HG03045 (cell line): Measurements from ENCODE around the gene ADAT2.
"Not testable (repeated sequence)": the region's sequence is repeated elsewhere in the genome, so short reads cannot be mapped to it uniquely, and the experiment has no call there.

Experiments
- ATAC-seq: cut with Tn5 transposase; IDR thresholded peaks from one replicate; pipeline ENCODE4 v1.9.1; 2021; ENCODE audit warnings: mild to moderate bottlenecking, moderate library complexity; ENCODE audit not compliant: unreplicated experiment

Gene ADAT2

DNA sequence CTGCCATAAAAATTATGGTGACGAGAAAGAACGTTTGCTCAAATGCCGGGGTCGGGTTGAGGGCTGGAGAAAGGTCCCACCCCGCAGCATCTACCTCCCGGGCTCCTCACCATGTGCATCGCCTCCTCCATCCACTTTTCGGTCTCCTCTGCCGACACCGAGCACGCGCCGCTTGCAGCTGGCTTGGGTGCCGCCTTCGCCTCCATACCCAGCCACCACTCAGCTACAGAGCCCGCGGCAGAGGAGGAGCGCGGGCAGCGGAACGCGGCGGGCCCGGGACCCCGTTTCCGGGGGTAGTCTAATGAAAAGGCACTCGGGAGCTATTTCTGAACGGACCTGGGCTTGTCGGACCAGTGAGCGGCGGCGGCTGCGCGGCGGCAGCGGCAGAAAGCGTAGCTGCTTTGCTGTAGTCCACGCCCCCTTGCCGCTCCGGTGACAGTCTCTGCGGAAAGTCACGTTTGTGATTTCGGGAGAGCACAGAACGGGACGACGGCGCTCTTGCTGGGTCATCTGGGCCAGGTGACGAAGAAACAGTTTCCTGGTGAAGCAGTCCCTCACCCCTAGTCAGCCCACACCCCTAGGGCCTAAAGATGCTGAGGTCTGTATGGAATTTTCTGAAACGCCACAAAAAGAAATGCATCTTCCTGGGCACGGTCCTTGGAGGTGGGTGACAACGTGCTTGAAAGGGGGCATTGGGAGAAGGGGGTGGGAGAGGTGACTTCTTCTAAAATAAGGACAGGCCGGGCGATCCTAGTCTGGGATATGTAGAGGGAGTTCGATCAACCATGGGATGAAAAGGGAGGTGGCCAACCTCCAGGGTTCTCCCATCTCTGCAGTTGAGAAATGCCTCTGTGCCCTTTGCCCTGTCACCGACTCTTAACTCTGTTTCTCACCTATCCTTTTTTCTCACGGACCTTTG is at the start of gene ADAT2, which contains the start of gene PEX3:
Gene ADAT2, minus strand, starts transcription at position 243 of the 919 bp plus-strand sequence. Its CDS starts 37 bp downstream, at position 206.
Gene PEX3, plus strand, starts transcription at position 353 of the 919 bp plus-strand sequence. Its CDS starts 238 bp downstream, at position 591.
- peak; percentile 99 for ATAC-seq

DNA sequence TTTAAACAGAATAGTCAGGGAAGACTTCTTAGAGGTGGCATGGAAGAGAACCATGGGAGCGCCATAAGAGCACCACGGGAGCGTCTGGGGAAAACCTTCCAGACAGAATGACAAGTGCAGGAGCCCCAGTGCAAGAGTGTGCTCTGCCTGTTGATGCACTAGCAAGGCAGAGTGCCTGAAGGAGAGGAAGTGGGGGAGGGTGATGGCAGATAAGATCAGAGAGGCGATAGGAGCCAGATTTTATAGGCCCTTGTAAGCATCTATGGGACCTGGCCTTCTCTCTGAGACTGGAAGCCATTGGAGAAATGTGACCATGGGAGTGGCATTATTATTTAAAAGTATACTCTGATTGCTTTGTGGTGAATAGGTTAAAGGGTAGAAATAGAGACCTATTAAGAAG is 47.9 kb upstream of the ADAT2 start:
- no peak for ATAC-seq

DNA sequence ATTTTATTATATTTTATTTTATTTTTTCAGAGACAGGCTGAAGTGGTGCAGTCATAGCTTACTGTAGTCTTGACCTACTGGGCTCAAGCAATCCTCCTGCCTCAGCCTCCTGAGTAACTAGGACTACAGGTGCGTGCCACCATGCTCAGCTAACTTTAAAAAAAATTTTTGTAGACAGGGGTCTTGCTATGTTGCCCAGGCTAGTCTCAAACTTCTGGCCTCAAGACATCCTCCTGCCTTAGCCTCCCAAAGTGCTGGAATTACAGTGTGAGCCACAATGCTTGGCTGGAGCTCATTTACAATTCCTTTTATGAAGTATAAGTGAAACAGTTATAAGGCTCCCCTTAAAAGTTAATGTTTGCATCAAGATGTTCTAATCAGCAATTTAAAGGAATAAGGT is 46.5 kb upstream of the ADAT2 start:
- ATAC-seq = no peak

DNA sequence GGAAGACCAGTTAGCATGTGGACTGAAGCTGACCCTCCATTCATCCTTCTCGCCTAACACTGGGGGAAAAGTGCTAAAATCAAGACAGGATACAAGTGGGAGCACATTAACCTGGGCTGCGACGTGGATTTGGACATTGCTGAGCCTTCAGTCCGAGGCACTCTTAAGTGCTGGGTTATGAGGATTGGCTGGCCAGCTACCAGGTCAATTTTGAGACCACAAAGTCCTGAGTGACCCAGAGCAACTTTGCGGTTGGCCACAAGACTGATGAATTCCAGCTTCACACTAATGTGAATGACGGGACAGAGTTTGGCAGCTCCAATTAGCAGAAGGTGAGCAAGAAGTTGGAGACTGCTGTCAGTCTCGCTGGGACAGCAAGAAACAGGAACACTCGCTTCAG is 40.3 kb upstream of the ADAT2 start:
- no peak for ATAC-seq

DNA sequence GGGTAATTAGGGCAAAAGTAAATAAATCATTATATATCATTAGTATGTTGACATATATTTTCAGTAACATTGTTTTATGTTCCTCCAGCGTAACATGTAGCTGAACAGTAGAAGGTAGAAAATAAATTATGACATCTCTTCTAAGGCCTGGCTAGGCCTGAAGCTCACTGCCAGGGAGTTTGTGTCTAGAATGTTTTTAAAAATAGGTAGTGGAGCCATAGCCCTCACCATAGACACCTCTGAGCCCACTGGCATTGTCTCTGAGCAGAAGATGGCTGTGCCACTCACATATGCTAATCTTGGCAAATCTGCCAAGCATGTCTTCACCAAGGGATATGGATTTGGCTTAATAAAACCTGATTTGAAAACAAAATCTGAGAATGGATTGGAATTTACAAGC is 39.7 kb upstream of the ADAT2 start:
- no peak for ATAC-seq

DNA sequence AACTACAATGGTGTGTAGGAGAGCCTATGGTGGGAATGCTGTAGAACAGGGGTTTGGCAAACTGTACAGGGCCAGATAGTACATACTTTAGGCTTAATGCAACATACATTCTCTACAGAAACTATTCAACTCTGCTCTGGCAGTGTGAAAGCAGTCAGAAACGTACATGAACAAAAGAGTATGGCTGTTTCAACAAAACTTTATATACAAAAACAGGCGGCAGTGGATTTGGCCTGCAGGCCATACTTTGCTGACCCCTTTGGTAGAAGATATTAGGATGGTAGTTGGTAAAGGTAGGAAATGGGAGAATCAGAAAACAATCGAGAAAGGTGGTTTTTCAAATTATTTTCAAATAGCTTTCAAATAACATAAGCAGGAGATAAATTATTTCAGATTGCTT is 36.3 kb upstream of the ADAT2 start:
- no peak for ATAC-seq

DNA sequence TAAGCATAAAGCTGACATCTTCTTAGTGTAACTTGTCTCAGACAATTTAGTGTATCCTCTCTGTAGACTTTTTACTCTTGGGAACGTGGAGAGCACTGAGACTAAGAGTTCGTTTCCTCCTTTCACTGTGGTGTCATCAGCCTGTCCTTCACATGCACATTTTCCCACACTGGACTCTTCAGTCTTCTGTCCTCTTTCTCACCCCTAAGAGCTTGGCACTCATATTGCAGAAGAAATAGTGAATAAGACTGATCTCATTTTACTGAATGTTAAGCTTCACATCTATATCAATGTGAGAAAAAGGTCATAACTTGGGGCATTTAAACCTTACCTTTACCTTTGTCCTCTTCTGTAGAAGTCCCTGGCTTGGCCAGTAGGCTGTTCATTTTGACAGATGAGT is 35.5 kb upstream of the ADAT2 start:
- ATAC-seq = no peak

DNA sequence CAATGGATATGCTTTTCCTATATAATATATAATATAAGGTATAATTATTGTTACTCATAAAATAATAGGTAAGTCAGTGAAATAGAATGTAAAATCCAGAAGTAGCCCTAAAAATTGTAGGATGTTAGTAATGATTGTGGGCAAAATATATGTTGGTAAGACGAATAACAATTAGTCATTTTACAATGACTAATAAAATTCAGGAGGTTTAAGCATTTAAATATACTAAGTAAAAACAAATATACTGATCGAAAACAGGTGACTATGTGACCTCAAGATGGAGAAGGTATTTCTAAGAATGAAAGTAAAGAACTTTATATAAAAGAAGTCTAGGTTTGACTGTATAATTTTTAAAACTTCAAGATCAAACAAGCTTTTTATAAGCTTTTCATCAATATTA is 32.1 kb upstream of the ADAT2 start:
- no peak for ATAC-seq

DNA sequence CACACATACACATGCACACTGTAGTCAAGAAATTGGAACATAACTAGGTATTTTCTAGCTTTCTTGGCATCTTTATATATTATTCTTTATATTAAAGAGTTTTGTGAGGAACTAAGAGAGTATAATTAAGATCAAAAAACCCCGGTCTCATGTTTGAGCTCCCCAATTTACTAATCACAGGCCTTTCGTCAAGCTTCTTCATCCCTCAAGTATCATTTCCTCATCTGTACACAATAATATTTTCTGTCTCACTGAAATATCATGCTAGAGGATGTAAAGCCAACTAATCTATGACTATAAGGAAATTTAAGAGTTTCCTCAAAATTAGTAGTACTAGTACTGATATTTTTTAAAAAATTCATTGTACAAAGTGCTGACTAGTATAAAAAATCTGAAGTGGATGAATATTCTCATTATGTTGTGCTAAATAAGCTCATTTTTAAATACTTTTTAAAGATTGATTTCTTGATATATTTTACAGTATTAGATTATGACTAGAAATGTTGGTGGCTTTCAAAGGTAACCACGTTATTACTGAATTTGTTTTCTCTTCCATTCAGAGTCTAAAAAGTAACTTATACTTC is 28.1 kb upstream of the ADAT2 start:
- no peak for ATAC-seq

DNA sequence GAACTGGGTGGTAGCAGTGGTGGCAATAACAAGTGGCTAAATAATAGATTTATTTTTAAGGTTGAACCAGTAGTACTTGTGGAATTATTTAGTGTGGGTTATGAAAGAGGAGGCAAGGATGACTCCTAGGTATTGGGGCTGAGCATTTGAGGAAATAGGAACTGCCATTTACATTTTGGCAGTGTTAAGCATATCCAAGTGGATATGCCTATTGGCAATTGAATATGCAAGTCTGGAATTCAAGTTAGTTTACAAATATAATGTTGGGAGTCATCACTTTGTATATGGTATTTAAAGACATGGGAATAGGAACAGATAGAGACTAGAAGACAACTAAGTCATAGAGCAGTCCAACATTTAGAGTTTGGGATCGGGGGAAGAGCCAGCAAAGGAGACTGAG is 26.1 kb upstream of the ADAT2 start:
- no peak for ATAC-seq

DNA sequence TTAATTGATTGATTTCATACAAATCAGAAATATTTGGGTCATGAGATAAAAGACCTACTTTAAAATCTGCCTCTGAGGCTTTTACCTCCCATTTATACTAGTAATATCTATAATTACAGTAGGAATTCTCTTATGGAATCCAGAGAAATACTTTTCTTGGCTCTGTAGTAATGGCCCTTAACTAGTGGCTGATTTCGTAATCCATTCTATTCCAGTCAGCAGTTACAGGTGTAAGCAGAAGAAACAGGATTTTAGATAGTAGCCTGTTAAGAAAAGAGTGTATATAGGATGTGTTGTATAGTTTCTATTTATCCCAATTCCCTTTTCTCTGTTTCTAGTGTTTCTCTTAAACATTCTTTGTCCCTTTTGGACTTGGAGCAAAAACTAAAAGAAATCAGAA is 21.3 kb upstream of the ADAT2 start:
- no peak for ATAC-seq

DNA sequence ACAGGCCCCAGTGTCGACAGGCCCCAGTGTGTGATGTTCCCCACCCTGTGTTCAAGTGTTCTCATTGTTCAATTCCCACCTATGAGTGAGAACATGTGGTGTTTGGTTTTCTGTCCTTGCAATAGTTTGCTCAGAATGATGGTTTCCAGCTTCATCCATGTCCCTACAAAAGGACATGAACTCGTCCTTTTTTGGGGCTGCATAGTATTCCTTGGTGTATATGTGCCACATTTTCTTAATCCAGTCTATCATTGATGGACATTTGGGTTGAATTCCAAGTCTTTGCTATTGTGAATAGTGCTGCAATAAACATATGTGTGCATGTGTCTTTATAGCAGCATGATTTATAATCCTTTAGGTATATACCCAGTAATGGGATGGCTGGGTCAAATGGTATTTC is 18.3 kb upstream of the ADAT2 start:
- ATAC-seq = not testable (repeated sequence)

DNA sequence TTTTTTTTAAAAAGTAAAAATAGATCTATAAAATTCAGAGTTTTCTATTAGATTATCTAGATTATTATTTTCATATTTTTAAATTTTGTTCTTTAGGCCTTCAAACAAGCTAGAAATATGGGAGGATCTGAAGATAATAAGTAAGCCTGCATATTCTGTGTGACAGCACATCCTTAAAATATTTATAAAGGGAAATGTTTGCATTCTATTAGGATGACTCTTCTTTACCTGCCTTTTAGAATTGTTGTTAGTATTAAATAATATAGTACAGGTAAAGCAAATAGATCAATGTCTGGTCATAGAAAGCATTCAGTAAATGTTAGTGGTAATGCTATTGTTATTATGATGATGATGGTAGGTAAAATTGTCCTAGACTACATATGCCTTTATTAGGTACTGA is 17.5 kb upstream of the ADAT2 start:
- ATAC-seq = no peak

DNA sequence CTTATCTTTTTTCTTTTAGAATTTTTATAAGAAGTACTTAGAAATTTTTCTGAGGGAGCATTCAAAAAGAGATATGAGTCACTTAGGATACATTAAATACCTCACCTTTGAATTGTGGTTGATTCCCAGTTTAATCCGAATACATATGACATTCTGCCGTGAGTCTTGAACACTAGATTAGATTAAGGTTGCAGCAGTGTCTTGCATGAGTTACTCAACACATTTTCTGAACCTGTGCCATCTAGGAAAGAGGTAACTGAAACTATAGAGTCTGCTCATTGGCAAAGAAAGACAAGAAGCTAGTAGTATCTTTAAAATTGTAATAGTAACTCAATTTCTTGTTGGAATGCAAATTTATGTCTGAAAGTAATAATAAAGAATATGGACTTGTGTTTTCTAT is 15.1 kb upstream of the ADAT2 start:
- no peak for ATAC-seq

DNA sequence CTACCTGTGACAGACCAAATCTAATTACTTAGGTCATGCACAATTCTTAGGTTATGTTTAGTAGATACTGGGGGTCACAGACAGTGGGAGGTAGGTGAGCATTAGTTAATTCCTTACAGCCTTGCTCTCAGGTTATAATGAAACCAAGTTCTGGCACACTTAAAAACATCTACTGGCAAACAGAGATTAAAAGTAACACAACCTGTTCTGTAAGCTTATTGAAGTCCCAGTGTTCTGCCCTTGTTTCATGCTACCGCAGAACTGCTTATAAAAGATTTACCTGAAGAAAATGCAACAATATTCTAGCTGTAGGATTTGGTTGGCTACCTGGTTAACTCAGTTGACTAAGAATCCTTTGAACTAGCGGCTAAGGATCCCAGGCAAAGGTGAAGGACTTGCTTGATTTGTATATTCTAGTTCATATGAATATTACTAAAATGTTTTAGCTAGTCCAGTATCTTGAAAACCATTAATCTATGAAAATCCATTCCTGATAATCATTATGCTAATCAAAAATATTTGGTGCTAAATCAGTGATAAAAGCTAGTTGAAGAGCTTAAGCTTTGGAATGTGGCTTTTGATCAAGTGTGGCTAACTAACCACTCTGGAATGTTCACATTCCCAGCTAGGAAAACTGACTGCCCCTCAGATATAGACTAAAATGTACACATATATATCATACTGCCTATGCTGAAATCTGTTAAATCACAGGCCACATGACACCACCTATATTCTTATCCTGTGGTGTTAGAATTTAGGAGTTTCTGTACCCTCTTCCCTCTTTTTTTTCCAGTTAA is 7.3 kb upstream of the ADAT2 start:
- ATAC-seq = no peak

DNA sequence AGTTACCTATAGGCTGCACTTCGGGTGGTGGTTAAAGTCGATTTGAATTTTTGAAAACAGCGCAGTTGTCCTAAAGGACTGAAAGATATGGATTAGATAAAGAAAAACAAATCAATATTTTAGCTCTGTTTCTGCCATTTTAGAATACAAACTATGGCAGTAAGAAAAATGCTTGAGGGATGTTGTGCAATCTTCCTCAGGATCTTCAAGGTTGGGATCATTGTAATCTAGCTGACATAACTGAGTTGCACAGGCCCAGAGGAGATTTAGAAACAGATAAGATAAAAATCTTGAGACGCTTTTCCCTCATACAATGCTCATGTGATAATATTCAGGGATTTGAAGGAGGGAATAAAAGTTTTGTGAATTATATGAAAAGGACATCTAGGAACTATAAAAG is 1.0 kb upstream of the ADAT2 start:
- no peak for ATAC-seq

DNA sequence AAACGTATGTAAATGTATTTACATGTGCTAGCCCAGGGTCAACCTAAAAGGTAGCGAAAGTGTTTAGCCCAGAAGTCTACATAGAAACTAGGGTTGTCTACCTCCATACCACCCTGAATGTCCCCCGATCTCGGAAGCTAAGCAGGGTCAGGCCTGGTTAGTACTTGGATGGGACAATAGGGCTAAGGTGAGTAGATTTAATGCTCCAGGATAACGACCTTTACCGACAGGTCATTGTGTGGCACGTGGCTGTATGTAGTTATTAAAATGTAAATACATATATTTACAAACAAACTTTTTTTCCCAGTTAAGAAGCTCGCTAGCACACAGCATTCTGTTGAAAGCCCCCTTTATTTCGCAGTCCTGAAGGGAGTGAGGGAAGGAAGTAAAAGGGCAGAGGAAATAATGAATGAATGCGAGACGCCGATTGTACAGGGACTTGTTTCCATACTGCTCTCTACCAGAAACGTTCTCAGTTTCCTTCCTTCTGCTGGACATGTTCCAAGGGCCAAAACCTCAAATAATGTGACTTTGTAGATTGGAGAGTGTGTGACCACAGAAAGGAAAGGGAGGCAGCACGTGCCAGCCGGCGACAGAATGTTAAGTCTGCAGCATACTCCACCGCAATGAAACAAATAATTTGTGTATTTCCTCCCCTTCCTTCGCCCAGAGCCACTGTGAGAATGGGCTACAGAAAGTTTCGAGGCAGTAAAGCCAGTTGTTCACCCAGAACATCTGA is 612 bp downstream of the ADAT2 start:
- peak; percentile 2 for ATAC-seq

DNA sequence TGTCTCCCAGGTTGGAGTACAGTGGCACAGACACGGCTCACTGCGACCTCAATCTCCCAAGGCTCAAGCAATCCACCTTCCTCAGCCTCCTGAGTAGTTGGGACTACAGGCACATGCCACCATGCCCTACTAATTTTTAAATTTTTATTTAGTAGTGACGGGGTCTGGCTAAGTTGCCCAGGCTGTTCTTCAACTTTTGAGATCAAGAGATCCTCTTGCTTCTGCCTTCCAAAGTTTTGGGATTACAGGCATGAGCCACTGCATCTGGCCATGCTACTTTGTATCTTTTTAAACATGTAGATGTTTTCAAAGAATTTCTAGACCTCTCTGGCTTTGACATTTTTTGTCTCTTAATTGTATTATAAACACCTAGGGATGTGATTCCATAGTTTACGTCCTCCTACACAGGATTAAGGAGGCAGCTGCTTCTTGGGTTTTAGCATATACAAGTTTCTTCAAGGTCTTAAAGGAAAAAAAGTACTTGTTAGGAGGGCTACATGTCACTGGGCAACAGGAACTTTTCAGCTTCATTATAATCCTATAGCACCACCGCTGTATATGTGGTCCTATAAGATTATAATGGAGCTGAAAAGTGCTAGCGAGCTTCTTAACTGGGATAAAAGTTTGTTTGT is 1.3 kb downstream of the ADAT2 start:
- ATAC-seq = no peak

DNA sequence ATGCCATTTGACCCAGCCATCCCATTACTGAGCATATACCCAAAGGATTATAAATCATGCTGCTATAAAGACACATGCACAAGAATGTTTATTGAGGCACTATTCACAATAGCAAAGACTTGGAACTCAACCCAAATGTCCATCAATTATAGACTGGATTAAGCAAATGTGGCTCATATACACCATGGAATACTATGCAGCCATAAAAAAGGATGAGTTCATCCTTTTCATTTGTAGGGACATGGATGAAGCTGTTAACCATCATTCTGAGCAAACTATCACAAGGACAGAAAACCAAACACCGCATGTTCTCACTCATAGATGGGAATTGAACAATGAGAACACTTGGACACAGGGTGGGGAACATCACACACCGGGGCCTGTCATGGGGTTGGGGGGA is 2.6 kb downstream of the ADAT2 start:
- ATAC-seq = not testable (repeated sequence)

DNA sequence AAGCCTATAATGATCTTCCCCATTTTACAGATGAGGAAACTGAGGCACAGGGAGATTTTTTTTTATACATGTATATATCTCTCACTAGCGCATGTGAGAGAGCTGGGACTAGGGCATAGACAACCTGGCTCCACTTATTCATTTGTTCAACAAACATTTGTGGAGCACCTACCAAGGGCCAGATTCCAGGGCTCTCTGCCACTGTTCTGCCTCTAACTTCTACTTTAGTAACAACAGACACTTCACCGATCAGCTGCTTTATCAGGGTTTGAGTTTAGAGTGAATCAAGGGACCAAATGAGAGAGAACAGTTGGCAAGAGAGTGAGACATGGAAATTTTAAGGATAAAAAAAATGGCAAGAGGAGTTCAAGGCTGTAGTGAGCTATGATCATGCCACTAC is 7.4 kb downstream of the ADAT2 start:
- no peak for ATAC-seq
